Activated T-cell treated with anti-CD3 and anti-CD28 coated beads, Interleukin-2, amount 50 U/mL, for 1 hour (primary cell): ENCODE data around the gene ACTG2.

Experiments used
- DNase-seq: peaks from one replicate; pipeline ENCODE4 v3.0.0-alpha.2; 2020

Gene ACTG2

DNA sequence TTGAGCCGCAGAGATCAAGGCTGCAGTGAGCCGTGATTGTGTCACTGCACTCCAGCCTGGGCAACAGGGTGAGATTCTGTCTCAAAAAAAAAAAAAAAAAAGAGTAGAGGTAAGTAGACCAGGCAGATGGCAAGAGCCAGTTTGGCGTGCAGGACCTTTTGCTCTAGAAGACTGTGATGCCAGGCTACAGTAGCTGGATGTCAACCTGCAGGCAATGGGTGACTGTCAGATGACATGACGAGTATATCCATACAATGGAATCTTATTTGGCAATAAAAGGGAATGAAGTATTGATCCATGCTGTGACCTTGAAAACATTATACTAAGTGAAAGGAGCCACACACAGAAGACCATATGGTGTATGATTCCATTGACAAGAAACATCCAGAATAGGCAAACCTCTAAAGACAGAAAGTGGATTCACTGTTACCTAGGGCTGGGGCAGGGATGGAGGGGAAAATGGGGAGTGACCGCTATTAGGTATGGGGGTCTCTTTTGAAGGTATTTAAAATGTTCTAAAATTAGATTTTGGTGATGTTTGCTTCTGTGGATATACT is 22.7 kb downstream of the ACTG2 start:
- no peak for DNase-seq

DNA sequence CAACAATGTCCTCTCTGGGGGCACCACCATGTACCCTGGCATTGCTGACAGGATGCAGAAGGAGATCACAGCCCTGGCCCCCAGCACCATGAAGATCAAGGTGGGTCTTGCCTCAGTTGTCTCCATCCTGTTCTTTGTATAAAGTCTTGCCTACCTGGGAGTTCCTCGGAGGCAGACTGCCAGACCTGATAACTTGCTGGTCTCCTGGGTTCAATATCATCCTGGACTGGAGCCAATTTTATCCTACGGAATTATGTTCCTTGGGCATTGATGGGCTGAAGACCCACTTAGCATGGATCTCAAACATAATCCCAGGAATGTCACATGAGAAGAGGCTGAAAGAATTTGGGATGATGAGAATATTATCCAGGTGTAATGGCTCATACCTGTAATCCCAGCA is 23.9 kb downstream of the ACTG2 start:
- no peak for DNase-seq

DNA sequence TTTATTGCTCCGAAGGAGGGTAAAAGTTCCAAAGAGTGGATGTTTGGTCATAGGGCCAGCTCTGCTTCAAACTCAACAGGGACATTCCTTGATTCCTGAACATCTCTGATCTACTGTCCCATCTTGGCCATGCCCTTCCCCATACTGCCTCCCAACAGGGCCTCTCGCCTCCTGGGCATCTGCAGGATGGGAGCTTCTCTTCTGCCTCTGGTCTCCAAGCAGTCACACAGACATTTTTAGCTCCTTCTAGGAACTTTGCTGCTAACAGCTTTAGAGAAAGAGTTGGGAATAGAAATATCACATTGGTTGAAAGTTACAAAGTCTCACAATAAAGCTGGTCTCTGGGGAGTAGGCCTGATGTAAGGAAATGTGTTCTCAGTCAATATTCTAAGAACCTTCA is 24.5 kb downstream of the ACTG2 start:
- no peak for DNase-seq

DNA sequence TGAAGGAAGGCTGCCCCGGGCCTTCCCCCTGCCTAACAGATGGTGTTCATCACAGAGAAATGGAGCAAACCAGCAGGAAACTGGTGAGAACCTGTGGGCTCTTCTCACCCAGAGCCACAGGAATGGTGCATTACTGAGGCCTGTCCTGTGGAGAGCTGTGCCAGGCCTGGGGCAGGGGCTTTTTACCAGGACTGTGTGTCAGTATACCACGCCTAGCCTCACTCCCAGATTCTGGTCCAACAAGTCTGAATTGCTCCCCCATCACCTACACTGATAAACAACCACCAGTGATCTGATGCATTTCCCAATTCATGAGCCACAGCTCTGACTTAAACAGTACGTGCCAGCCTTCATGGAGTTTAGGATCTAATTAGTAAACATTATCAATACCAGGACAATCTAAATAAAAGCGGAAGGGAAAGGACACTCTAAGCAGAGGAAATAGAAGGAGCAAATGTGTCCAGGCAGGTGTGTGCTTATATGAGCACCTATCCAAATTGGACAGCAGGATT is 24.9 kb downstream of the ACTG2 start:
- no peak for DNase-seq

DNA sequence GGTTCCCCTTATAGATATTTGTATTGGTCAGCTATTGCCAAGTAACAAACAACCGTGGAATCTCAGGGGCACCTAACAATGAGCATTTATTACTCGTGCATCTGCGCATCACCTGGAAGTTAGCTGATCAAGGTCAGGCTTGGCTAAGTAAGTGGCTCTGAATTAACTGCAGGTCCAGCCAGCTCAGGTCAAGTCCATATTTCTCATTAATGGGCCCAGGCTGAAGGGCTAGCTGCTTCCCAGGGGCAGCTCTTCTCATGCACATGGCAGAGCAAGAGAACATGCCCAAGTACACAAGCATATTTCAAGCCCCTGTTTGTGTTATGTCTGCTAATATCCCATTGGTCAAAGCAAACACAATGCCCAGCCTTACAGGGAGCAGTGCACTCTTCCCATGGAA is 26.0 kb downstream of the ACTG2 start:
- no peak for DNase-seq

DNA sequence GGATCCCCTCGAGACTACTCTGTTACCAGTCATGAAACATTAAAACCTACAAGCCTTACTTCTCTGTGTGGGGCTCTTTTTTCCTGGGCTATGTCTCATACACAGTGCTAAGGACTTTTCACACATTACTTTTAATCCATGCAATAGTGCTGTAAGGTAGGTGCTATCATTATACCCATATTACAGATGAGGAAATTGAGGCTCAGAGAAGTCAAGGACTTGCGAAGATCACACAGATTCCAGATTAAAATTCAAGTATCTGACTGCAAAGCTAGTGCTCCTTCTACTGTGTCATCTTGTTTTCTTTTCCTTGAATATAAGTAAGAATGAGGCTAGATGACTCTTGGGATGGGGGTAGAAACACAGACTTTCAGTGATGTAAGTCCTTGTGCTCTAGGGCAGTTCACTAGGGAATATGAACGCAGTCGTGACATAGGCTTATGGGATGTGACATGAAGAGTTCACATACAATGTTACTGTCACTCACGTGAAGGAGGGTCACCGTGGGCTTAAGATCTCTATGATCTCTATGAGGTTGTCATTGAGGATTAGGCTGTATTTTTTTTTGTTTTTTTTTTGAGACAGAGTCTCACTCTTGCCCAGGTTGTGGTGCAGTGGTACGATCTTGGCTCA is 26.9 kb downstream of the ACTG2 start:
- DNase-seq = no peak

DNA sequence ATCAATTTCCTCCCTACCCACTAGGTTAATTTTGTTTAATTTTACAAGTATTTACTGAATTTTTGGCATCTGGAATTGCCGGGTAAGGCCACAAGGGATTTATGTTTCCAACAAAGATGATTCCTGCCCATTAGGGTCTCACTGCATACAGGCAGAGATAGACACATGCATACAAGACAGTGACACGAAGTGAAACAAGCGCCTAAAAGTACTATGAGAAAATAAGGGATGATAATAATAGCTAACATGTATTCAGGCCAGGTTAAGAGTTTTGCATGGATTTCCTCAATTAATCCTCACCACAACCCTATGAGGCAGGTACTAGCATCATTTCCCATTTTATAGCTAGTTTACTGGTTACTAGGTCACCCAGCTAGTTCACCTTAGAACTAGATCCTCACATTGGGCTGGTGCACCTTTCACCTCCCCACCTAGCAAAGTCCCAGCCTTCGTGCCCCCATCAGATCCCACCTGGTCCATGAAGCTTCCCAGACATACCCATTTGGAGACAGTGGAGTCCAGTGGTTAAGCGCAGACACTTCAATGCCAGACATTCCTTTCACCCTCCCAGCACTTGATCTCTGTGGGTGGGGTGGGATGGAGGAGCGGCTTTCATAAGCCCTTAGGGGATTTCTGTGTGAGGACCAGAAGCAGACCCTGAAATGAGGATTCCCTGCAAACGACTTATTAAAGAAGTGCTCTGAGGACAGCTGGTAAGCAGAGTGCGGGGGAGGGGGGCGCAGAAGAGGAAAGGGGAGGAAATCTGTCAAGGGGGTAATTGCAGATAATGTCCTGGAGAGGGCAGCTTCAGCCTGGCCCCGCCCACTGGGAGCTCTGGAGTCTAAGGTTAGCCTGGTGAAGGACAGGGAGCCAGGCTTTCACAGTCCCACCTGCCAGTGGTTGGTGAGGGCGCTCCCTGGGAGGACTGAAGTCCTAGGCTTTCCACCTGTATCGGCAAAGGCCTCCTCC is 28.1 kb downstream of the ACTG2 start:
- peak; percentile 38 for DNase-seq

DNA sequence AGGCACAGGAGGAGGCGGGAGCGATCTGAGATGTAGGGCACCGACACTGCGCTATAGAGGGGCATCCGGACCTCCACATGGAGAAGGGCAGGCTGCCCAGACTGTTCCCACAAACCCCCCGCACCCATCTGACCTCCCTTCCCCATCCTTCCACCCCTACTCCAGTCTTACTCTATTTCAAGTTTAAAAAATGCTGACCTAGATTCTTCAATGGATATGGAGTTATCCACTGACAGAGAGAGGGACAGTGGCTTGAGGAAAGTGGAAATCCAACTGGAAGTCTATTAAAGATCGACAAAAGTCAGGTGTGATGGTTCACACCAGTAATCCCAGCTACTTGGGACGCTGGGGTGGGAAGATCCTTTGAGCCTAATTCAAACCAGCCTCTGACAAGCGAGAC is 28.8 kb downstream of the ACTG2 start:
- no peak for DNase-seq

DNA sequence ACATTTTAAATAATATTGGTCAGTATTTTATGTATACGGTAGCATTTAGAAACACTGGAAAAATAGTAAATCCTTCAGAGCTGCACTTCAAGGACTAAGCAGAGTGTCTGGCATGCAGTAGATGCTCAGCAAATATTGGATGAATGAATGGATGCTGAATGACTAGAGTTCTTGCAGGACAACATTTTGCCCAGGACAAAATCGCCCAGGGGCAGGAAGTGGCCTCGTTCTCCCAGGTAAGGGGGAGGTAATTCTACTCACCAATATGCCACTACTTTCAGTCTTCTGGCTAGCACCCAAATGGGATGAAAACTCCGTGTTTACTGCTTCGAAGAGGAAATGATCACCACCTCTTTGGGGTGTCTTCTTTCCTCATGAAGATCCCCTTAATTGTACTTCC is 29.9 kb downstream of the ACTG2 start:
- no peak for DNase-seq

DNA sequence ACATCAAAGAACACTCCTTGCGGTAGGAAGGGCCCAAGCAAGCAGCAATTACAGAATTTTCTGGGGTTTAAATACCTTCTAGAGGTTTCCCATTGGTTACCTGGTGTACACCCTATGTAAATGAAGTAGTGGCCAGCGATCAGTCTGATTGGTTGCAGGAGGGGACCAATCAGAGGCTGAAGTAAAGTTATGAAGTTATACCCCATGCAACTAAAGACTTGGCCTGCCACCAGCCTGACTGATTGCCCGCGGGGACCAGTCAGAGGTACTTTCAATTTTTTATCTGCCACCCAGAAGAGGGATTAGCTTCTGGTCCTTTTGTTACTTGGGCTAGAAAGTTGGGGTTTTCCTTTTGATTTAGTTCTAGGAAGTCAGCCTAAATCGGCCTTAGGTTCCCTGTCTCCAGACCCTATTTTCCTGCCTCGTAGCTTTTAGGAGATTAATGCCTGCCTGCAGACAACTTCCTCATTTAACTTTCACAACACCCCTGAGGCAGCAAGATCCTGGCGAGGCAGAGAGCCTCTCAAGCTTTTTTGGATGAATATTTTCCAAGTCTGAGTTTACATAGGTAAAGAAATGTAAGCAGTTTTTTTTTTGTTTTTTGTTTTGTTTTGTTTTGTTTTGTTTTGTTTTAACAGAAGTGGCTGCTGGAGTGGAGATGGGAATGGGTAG is 32.4 kb downstream of the ACTG2 start:
- no peak for DNase-seq

DNA sequence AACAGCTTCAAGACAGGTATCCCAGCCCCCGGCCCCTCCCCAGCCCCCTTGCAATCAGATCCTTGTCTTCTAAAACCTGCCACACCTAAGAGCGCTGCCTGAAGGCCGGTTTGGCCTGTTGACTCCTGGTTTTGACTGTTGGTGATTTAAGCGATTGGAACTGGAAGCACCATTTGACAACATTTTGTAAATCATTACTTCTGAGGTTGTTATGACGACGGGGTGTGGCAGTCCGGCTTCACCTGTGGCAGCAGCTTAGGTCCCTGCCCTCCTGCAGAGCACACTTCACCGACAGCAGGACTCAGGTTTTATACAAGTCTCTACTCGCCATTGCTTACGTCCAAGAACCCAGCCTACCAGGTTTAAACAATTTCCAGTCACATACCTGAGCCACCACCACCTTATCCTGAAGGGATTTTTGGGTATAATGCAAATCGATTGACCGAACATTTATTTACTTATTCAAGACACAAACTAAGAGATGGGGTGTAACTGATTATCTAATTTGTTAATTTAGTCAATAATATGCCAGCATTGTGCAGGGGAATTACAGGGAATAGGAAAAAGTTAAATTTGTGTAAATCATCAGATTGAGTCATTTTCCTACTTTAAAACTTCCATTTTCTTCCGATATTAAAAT is 33.2 kb downstream of the ACTG2 start:
- DNase-seq = no peak

DNA sequence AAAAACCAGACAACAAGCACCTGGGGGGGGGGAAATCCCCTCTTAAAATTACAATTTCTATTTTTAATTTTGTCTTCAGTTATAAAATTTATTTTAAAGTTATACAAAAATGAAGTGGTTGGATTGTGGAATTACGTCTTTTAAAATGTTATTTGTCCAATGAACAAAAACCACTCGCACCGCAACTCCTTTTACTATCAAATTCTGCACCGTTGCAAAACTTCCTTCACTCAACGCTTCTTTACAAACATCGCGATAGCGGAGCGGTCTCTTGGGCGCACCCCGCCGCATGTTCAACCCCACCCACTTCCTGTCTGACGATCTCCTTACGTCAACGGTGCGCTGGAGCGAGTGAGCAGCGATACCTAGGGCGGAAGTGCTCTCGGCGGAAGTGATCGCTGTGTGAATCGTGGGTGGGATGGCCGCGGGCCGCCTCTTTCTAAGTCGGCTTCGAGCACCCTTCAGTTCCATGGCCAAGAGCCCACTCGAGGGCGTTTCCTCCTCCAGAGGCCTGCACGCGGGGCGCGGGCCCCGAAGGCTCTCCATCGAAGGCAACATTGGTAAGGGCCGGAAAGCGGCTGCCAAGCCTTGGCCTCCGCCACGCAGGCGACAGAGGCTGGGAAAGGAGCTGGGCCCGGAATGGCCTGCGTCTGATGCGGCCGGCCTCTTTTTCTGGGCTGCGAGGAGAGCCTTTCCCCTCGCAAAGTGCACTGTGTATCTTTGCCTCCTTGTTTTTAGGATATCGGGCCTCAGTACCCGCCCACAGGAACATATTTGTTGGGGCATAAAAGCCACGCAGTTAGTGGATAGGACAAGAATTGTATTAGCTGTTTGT is 33.9 kb downstream of the ACTG2 start, which contains the start of gene DGUOK:
TSS of gene DGUOK (plus strand) at position 388 of the 835 bp plus-strand sequence. CDS start at position 419, 31 bp downstream.
- DNase-seq = peak; percentile 90

DNA sequence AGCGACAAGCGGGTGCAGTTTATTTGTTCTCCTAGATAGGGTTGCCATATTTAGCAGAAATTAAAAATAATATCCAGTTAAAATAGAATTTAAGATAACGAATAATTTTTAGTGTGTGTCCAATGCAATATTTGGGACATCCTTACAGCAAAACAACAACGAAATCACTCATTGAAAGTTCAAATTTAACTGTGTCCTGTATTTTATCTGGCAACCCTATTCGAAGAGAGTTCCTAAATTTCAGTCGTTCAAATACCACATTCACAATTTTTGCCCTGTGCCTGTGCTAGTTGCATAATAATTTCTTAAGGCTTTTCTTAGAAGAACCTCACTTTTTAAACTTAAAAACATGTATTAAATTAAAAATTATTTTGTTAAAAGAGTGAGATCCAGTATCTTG is 34.5 kb downstream of the ACTG2 start:
- DNase-seq = no peak

DNA sequence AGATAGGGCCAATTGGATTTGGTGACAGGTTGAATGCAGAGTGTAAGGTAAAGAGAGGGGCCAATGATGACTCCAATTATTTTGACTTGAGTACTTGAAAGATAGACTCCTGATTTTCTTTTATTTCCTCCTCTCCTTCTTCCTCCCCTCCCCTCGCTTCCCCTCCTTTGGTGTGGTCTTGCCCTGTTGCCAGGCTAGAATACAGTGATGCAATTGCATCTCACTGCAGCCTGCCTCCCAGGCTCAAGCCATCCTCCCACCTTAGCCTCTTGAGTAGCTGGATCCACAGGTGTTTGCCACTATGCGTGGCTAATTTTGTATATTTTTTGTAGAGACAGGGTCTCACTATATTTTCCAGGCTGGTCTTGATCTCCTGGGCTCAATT is 36.1 kb downstream of the ACTG2 start:
- no peak for DNase-seq

DNA sequence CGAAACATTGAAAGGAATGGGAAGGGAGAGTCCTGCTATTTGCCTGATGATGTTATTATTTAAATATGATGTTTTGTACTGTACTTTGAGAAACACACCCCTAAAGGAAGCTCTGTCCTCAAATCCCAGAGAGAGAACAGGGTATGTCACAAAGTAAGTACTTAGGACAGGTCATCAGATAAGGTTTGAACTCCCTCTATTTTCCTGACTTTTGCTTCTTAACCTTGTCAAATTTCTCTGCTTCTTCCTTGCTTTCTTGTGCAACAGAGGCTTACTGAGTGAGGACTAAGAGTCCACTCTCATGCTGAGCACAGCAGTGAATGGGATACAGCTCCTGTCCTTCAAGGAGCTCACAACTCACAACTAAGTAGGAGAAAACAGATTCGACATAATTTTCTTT is 37.6 kb downstream of the ACTG2 start:
- no peak for DNase-seq

DNA sequence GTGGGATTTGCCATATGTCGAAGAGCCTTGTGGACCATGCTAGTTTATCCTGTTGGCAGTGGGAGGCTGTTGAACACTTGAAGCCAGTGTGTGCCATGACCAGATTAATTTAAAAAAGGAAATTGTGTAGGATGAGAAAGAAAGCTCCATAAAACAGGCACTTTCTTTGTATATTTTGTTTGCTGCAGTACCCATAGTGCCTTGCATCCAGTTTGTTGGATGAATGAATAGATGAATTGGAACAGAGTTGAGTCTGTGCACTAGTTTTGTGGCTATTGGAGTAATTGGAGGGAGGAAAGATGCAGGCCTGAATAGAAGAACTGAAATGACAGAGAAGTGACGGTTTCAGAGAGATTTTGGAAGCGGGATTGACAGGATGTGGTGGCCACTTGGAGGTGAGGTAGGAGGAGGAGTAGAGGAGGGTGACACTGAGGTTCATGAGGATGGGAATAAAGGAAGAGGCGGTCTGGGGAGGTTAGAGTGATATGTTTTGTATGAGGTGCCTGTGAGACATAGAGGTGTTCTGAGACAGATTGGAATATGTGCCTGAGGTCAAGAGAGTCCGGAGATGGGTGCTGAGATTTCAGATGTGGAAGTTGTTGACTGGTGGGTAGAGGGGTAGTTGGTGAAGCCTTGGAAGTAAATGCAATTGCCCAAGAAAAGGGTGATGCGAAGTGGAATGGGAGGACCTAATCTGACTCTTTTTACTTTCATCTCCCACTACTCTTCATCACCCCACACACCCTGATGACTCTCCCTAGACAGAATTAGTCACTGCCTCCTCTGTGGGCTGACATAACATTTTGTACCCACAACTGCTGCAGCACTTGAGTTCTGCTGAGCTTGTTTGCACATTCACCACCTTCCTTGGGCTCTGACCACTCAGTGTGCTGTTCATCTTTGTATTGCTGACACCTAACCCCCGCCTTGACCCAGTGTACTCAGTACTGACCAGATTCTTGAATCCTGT is 39.0 kb downstream of the ACTG2 start:
- DNase-seq = no peak

DNA sequence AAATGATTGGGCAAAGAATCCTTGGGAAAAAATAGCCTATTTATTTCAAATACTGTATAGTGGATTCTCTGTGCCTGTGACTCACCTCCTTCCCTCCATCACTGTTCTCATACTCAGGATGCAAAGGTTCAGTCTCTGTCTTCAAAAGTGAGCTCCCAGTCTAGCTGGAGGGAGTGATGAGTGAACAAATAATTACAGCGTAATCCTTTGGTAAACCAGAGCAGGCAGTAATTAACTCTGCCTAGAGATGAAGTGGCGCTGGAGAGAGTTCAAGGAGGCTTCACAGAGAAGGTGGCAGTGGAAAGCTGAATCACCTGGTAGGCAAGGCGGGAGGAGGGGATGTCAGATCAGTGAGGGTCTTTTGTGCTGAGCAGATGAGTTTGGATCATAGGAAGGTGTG is 40.4 kb downstream of the ACTG2 start:
- no peak for DNase-seq

DNA sequence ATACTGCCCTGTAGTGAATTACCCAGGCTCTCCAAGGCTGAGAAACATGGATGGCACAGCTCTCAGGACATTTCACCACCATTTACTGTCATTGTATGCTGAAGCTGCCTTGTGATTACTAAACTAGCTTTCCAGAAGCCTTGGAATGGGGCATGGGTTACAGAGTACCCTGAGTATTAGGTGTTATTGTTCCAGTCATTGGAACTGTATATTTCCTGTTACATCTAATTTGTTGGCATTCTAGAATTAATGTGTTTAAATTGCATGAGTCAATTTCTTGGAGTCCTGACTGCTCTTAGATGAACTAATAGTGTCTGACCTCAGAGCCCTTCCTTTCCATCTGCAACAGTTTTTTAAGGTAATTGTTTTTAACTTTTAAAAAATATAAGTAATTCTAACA is 42.8 kb downstream of the ACTG2 start:
- no peak for DNase-seq

DNA sequence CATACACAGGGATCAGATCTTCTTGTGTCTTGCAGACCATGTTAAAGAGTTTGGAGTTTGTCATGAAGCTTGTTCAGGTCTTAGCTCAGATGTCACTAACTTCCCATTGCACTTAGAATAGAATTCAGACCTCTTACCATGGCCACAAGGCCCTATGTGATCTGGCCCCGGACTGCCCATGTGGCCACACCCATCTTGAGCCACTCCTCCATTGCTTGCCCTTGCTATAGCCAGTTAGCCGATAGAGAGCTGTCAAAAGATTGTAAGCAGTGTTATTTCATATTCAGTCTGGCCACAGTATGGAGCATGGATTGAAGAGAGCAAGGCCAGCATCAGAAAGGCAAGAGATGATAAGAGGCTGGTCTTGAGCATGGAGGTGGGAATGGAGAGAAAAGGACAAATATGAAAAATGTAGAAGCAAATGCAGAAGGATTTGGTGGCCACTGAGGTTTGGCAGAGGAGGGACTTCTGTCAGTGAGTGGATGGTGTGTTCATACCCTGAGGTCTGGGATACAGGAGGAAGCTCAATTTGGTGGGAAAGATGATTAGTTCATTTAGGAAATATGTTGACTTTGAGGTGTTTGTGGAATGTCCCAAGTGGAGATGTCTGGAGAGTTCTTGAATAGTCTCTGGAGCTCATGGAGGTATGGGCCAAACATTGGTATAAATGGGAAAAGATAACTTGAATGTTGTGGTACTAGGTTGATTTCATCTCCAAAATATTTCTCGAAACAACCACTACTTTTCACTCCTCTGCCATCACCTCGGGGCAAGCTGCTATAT is 44.5 kb downstream of the ACTG2 start:
- DNase-seq = no peak

DNA sequence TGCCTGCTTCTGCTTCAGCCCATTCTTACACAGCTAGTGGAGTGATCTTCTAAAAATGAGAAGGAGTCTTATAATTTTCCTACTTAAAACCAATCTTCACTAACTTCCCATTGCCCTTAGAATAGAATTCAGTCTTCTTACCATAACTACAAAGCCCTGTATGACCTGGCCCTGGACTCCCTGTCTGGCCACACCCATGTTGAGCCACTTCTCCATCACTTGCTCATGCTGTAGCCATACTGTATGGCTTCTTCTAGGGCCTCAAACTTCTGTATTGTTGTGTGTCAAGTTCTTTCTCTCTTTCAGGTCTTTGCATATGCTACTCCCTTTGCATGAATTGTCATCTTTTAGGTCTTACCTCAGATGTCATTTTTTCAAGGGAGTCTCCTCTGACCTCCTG is 45.1 kb downstream of the ACTG2 start:
- no peak for DNase-seq
